WTC11 (cell line): ENCODE data around the gene DLGAP5.

ENCODE experiments used
- CTCF ChIP-seq: fragments of 200-600 bp; IDR thresholded peaks from 2 replicates; pipeline ENCODE4 v1.8.0; 2022; ENCODE audit warnings: antibody characterized with exemption
- NR3C1 ChIP-seq: sonication (generic); formaldehyde crosslinking; conservative IDR thresholded peaks from 2 replicates; pipeline ENCODE4 v1.8.1; 2023; ENCODE audit warnings: low read depth, mild to moderate bottlenecking, missing genetic modification reagents
- TF ChIP-seq, protein P1 (sequence below): fragments of 250-450 bp; sonication (Bioruptor Pico); IDR thresholded peaks from 2 replicates; pipeline ENCODE4 v2.1.2; 2022; ENCODE audit warnings: mild to moderate bottlenecking, moderate library complexity

- TF ChIP-seq CTCF (no peak), NR3C1 (no peak)
- TF ChIP-seq, protein P1, sequence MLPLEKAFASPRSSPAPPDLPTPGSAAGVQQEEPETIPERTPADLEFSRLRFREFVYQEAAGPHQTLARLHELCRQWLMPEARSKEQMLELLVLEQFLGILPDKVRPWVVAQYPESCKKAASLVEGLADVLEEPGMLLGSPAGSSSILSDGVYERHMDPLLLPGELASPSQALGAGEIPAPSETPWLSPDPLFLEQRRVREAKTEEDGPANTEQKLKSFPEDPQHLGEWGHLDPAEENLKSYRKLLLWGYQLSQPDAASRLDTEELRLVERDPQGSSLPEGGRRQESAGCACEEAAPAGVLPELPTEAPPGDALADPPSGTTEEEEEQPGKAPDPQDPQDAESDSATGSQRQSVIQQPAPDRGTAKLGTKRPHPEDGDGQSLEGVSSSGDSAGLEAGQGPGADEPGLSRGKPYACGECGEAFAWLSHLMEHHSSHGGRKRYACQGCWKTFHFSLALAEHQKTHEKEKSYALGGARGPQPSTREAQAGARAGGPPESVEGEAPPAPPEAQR (CRISPR knock-in tag) = no peak
Observed at GRCh38 chr14:55129086-55129427, 62.3 kb downstream of the DLGAP5 start, which contains the start of gene LGALS3.
